Measurements from ENCODE around the gene PLXNA2.

DNA sequence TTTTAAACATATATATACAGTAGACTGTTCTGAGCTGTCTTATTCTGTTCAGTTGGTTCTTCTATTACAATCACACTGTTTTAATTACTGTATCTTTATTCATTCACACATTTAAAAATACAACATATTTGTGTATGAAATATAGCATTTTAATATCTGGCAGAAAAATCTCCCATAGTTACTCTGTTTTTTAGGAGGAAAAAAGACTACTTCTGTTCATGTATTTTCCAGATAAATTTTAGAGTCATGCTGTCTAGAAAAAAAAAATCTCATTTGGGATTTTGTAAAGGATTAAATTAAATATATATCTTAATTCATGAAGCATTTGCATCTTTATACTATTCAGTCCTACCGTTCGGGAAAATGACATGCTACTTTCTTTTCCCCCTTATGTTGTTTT lies 231.5 kb downstream of the PLXNA2 start:
- no peak for TF ChIP-seq CTCF (IDR thresholded peaks at IDR 0.05; ENCODE audit: low read depth, low read length)
- TF ChIP-seq EZH2phosphoT487 (IDR thresholded peaks at IDR 0.05; ENCODE audit: low read depth) = no peak
